Suprapubic skin (tissue), 4 donors: ENCODE data around the gene NPHP4.

ENCODE experiments used
- EP300 ChIP-seq: sonication (generic); formaldehyde crosslinking; IDR thresholded peaks from one replicate; pipeline ENCODE4 v1.6.1; 2017; ENCODE audit warnings: antibody characterized with exemption
- POLR2A ChIP-seq, 2 donors: fragments of 450-650 bp; IDR thresholded peaks; one replicate each; pipeline ENCODE4 v1.6.1; 2017; ENCODE audit warnings: antibody characterized with exemption in 2 of 2, mild to moderate bottlenecking in 2 of 2, moderate library complexity in 2 of 2
- POLR2AphosphoS5 ChIP-seq, 3 donors: sonication (generic); formaldehyde crosslinking; IDR thresholded peaks; one replicate each; pipeline ENCODE4 v1.6.1; 2017; ENCODE audit warnings: antibody characterized with exemption in 3 of 3
- TF ChIP-seq, protein P1 (sequence below), 2 donors: fragments of 200-600 bp in 1 of 2; fragments of 450-650 bp in 1 of 2; sonication (generic) in 1 of 2; IDR thresholded peaks; one replicate each; pipeline ENCODE4 v1.5.1; 2016 to 2019; ENCODE audit warnings: antibody characterized with exemption in 2 of 2, mild to moderate bottlenecking in 1 of 2, moderate library complexity in 1 of 2

DNA sequence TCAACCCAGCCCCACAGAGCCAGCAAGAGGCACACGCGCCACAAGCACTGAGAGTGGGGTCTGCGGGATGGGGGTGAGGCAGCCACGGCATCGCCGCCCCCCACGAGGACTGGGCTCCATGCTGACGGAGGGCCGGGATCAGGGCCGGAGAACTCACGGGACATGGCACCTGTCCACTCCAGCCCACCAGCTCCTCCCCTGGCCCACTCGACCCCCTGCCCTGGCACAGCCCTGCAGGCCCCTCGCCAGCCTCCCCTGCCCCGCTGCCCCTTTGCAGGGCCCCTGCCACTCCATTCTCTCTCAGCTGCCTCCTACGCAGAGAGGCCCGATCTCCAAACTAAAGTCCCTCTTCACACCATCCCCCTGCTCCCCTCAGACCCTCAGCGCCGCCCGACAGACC, 134.0 kb downstream of the NPHP4 start:
- TF ChIP-seq, protein P1, sequence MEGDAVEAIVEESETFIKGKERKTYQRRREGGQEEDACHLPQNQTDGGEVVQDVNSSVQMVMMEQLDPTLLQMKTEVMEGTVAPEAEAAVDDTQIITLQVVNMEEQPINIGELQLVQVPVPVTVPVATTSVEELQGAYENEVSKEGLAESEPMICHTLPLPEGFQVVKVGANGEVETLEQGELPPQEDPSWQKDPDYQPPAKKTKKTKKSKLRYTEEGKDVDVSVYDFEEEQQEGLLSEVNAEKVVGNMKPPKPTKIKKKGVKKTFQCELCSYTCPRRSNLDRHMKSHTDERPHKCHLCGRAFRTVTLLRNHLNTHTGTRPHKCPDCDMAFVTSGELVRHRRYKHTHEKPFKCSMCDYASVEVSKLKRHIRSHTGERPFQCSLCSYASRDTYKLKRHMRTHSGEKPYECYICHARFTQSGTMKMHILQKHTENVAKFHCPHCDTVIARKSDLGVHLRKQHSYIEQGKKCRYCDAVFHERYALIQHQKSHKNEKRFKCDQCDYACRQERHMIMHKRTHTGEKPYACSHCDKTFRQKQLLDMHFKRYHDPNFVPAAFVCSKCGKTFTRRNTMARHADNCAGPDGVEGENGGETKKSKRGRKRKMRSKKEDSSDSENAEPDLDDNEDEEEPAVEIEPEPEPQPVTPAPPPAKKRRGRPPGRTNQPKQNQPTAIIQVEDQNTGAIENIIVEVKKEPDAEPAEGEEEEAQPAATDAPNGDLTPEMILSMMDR (IDR thresholded peaks at IDR 0.05) = no peak
- TF ChIP-seq EP300 (no peak), POLR2A (IDR thresholded peaks at IDR 0.05) (no peak), POLR2AphosphoS5 (IDR thresholded peaks at IDR 0.05) (no peak)
